Epithelial cell of prostate (primary cell): ENCODE results near the gene CHST12.

Experiments used
- DNase-seq: peaks from one replicate; pipeline ENCODE4 v3.0.0-alpha.2; 2011; ENCODE audit warnings: low read depth, low spot score
- H3K27ac ChIP-seq: fragments of 450-650 bp; 2 replicates; pipeline ENCODE4 v1.5.1; 2017; ENCODE audit warnings: mild to moderate bottlenecking

Gene CHST12

GRCh38 chr7:2475678-2476015 is 72.2 kb downstream of the CHST12 start:
- no peak for DNase-seq
- H3K27ac ChIP-seq: no peak overlapping the region

GRCh38 chr7:2476298-2476697 is 72.9 kb downstream of the CHST12 start, which contains the start of gene GRIFIN:
GRIFIN (minus strand) TSS chr7:2476398; CDS start chr7:2476383, 15 bp downstream.
- DNase-seq: no peak
- no peak within 1 kb of the TSS for H3K27ac ChIP-seq

GRCh38 chr7:2476776-2477446 is 73.5 kb downstream of the CHST12 start:
- no peak overlapping the region for H3K27ac ChIP-seq
- no peak for DNase-seq

- H3K27ac ChIP-seq: no peak overlapping the region
- DNase-seq: no peak
These were observed 74.3 kb downstream of the CHST12 start for GRCh38 chr7:2477447-2478398.

DNA sequence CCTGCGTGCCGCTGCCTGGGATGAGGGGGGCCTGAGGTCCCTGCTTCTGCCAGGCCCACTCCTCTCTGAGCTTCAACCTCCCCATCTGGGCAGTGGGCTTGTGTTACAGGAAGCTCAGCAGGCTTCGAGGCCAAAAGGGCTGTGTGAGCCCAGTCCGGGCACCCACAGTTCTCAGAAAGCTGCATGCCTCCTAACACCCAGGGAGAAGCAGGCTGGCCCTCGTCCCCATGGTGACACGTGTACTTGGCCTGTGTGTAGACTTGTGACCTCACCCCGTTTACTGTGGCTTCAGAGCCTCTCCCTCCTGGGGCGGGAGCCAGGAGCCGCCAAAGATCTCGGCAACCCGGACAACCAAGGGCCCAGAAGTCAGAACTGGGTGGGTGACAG is 75.0 kb downstream of the CHST12 start:
- no peak overlapping the region for H3K27ac ChIP-seq
- DNase-seq: no peak

GRCh38 chr7:2478800-2479199 is 75.4 kb downstream of the CHST12 start:
- H3K27ac ChIP-seq: no peak overlapping the region
- DNase-seq: no peak

DNA sequence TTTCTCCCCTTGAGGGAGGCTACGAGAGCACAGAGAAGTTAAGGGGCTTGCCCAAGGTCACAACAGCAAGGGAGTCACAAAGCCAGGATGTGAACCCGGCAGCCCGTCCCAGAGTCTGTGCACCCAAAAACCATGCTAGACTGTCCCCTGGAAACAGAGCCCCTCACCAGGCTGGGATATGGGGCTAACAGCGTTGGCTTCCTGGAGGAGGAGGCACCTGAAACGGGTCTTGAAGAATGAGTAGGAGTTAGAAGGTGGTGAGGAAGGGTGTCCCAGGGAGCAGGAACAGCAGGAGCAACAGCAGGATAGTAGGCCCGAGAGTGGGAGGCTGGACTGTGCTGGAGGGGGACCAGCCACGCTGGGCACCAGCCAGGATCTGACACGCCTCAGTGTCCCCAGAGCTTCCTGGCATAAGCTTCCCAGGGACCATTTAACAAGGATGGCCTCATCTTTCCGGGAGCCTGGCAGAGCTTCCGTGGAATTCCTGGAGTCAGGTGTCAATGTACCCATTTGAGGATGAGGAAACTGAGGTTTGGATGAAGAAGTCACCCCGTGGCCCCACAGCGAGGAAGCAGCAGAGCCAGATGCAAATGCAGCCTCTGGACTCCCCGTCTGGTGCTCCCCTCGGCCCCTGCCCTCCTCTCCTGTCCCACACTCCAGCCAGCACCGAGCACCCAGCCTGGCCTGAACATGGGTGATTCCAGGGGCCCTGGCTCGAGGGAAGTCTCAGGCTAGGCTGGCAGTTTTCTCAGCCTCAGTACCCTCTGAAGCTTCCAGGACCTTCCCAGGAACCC is 76.1 kb downstream of the CHST12 start:
- H3K27ac ChIP-seq: no peak overlapping the region
- DNase-seq: no peak

DNA sequence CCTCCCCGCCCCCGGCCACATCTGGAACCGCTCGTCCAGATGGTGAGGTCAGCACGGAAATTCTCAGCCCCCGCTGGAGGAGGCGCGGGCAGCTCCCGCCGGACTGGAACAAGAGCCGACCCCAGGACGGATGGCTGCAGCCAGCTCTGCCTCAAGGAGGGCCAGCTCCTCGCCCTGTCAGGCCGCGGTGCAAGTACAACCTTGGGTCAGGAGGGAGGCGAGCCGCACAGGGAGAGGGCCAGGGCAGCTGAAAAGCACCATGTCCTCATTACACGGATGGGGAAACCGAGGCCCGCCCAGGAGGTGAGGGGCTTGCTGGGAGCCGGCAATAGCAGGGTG is 76.6 kb downstream of the CHST12 start:
- H3K27ac ChIP-seq: no peak overlapping the region
- DNase-seq: no peak

GRCh38 chr7:2481195-2481594 is 77.8 kb downstream of the CHST12 start:
- DNase-seq: no peak
- no peak overlapping the region for H3K27ac ChIP-seq

GRCh38 chr7:2482725-2483451 is 79.5 kb downstream of the CHST12 start:
- no peak for DNase-seq
- H3K27ac ChIP-seq: no peak overlapping the region

- no peak for DNase-seq
These were observed 80.1 kb downstream of the CHST12 start for GRCh38 chr7:2483494-2483893.

DNA sequence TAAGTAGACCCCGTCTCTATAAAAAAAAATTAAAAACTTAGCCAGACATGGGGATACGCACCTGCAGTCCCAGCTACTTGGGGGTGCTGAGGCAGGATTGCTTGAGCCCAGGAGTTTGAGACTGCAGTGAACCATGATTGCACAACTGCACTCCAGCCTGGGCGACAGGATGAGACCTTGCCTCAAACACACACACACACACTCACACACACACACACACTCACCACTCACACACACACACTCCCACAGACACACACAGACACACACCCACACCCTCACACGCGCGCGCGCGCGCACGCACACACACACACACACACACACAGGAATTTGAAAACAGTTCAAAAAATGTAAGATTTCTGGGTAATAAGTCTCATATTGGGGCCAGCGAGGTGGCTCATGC is 81.5 kb downstream of the CHST12 start:
- no peak for DNase-seq

More at GRCh38 chr7:2483494-2483893, 80.1 kb downstream of the CHST12 start:
- no peak overlapping the region for H3K27ac ChIP-seq

GRCh38 chr7:2487586-2488271 is 84.3 kb downstream of the CHST12 start:
- DNase-seq: no peak
- no peak overlapping the region for H3K27ac ChIP-seq

More for the DNA sequence above, 81.5 kb downstream of the CHST12 start:
- H3K27ac ChIP-seq: no peak overlapping the region

GRCh38 chr7:2488272-2488645 is 84.8 kb downstream of the CHST12 start:
- no peak for DNase-seq
- H3K27ac ChIP-seq: no peak overlapping the region

DNA sequence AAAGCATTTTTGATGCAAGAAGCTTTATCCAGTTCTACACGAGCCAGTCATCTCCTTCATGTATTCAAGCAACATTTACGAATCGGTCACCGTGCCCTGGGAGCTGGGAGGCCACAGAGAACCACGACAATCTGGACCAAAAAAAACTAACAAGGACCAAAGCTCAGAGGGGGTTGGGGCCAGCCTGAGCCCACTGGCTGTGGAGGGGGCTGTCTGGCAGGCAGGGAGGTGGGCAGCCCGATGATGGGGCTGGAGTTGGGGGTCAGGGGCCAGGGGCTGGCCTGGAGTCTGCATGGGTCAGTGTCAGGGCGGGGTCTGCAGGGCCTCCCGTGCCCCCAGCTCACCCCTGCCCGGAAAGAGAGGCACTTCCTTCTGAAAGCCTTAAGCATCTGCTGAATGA is 85.3 kb downstream of the CHST12 start:
- DNase-seq: no peak
- H3K27ac ChIP-seq: no peak overlapping the region

DNA sequence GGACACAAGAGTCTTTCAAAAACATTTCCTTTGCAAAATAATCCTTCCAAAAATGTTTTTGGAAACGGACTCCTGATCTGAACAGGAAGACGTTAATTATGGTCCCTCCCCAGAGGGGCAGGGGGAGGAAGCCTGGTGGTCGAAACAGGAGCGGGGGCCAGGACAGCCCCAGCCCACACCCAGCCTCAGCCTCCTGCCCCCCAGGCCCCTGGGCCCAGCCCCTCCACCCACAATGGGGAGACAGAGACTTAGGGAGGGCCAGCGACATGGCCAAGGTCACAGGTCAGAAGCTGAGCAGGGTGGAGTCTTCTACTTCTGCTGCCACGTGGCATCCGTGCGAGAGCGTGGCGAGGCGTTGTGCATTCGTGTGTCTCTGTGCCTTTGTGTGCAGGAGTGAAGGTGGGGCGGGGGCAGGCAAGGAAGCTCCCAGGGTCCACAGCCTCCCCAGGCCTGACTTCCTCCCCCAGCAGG is 86.8 kb downstream of the CHST12 start:
- H3K27ac ChIP-seq: no peak overlapping the region
- DNase-seq: no peak

GRCh38 chr7:2492038-2492437 is 88.6 kb downstream of the CHST12 start:
- DNase-seq: no peak
- no peak overlapping the region for H3K27ac ChIP-seq

GRCh38 chr7:2493205-2494164 is 90.1 kb downstream of the CHST12 start:
- no peak overlapping the region for H3K27ac ChIP-seq
- DNase-seq: no peak
